Fibroblast of skin of back (primary cell): ENCODE measurements around the gene CFAP107.
A peak's percentile ranks its signal among the peaks of the same experiment; 100 is the strongest.

Experiments used
- DNase-seq: peaks from one replicate; pipeline ENCODE4 v3.0.0-alpha.2; 2013

The CFAP107 gene

GRCh38 chr1:12745126-12745991 lies 641 bp upstream of the CFAP107 start:
- DNase-seq, result peak; percentile 34

GRCh38 chr1:12748778-12749355 lies 2.9 kb downstream of the CFAP107 start:
- DNase-seq, result no peak

DNA sequence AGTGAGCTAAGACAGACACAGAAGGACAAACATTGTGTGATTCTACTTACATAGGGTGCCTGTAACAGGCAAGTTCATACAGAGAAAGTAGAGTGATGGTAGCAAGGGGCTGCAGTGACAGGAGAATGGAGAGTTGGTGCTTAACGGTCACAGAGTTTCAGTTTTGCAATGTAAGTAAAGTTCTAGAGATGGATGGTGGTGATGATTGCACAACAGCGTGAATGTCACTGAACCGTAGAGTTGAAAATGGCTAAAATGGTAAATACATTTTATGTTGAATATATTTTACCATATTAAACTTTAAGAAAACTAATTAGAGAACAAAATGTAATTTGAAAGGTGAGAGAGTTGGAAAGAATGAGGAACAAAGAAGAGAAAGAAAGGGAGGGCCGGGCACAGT lies 8.7 kb downstream of the CFAP107 start:
- no peak for DNase-seq

DNA sequence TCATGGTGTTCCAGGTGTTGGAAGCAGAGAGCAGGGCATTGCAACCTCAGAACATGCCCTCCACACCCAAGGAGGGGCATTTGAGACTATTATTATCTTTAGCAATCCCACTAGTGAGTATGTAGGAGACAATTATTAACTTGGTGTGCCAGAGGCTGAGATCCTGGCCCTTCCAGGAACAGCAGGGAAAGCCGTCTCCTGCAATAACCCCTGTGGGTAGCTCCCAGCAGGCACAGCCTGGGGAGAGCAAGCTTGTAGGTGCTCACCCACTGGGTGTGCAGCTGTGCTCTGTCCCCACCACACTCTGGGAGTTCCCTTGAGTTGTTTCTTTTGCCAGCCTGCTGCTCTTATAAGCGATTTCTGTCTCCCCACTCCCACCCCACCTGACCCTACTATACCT lies 10.3 kb downstream of the CFAP107 start:
- no peak for DNase-seq

DNA sequence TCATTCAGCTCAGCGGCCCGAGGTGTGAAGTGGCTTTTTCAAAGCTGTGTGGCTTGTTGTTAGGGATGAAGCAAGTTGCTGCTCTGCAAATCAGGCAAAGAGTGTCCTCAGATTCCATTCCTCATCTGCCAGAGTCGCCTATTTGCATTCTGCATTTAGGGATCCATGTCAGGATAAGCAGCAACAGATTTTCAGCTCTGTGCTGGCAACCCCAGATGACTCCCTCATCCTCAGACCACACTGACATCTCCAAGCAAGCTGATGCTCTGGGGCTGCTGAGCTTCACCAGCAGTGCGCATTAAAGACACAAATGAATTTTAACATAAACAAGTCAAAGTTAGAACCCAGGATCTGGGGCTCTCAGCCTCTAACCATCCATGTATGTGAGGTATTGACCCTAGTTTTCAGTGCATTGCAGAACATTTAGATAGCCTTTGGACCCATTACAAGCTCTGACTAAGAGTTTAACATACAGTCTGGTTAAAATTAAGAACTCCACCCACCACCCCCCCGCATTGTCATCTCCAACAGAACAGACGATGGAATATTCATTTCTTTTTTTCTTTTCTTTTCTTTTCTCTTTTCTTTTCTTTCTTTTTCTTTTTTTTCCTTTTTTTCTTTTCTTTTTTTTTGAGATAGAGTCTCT lies 10.9 kb downstream of the CFAP107 start:
- no peak for DNase-seq

DNA sequence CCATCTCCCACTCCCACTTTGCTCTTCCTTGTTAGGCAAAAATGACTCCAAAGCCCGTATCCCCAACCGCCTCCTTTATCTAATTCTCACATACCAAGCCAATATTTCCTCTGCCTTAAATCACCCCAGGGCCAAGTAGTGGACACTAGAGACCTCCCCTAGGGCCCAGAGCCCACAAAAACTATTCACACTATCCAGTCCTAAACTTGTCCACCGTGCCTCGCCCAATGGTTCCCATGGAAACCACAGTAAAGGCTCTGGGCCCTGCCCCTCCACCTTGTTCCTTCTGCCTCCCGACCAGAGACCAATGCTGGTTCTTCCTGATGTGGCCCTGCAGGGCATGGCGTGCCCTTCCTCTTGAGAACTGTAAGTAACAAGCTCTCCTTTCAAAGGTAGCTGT lies 11.8 kb downstream of the CFAP107 start:
- no peak for DNase-seq

- DNase-seq, result no peak
Measured at GRCh38 chr1:12760256-12760795, 14.3 kb downstream of the CFAP107 start.

GRCh38 chr1:12761781-12762180 lies 15.8 kb downstream of the CFAP107 start:
- DNase-seq, result no peak

DNA sequence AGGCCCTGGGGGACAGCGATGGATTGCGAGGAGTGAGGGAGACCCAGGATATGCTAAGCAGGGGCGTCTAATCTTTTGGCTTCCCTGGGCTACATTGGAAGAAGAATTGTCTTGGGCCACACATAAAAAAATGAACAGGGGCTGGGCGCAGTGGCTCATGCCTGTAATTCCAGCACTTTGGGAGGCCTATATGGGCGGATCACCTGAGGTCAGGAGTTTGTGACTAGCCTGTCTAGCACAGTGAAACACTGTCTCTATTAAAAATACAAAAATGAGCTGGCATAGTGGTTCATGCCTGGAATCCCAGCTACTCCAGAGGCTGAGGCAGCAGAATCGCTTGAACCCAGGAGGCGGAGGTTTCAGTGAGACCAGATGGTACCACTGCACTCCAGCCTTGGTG lies 16.8 kb downstream of the CFAP107 start:
- no peak for DNase-seq

DNA sequence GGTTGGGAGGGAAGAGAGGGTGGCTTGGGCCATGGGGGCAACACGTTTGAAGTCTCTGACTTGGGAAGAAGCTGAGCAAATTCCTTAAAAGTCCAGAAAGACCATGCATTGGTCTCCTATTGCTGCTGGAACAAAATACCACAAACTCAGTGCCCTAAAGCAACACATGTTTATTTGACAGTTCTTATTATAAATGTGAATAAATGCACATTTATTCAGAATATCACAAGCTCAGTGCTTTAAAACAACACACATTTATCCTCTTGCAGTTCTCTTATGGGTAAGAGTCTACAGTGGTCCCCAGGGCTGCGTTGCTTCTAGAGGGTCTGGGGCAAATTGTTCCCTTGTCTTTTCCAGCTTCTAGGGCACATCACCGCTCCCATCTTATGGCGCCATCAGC lies 17.5 kb downstream of the CFAP107 start:
- DNase-seq, result no peak

DNA sequence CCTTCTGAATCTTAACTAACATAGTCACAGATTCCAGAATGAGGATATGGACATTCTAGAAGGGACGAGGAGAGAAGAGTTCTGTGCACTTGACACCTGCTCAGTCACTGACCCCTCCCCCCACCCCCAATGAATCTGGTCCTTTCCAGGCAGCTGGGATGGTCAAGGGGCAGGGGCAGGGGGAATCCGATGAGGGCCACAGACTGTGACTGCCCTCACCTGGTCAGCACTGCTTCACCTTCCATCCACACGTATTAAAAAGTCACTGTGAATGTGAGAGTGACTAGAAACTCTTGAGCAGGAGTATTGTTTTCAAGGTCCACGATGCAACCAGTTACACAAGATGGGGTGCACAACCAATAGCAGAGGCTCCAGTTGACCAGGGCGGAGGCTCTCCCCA lies 18.0 kb downstream of the CFAP107 start:
- no peak for DNase-seq

- no peak for DNase-seq
Measured at GRCh38 chr1:12769031-12769430, 23.0 kb downstream of the CFAP107 start.

GRCh38 chr1:12769976-12770505 lies 24.0 kb downstream of the CFAP107 start:
- no peak for DNase-seq

DNA sequence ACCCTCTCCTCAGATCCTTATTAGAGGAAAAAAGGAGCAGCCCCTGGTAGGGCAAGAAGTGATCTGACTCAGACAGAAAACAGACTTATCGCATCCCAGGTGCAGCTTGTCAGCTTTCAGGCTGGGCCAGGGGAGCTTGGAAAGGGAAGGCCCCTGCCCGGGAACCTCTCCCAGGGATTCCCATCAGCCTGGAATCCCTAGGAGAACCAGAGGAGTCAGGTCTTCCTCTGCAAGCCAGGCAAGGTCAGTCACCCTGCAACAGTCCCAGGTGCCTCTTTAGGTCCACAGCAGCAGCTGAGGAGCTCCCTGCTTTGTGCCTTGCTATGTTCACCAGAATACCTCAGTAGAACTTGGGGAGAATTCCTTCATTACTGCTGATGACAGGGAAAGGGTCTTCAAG lies 24.6 kb downstream of the CFAP107 start:
- DNase-seq, result no peak

GRCh38 chr1:12771186-12771585 lies 25.2 kb downstream of the CFAP107 start:
- DNase-seq, result no peak

GRCh38 chr1:12772520-12772919 lies 26.5 kb downstream of the CFAP107 start:
- DNase-seq, result no peak

DNA sequence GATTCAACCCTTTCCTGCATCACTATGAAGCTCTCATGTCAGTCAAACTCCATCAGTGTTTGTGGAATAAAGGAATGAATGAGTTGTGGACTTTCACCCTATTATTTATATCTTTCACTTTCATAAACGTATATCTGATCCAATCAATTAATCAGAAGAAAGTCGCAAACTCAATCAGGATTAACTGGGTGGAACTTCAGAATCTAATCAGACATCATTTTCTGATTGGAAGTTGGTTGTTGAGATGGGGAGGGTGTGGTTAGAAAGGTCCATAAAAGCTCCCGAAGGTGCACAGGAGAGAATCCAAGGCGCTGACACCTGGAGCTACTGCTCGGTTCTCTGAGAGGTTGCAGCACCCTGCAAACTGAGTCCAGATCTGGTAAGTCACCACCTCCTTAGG lies 27.4 kb downstream of the CFAP107 start, which contains the start of gene PRAMEF12:
TSS of gene PRAMEF12 (plus strand) at position 301 of the 400 bp plus-strand sequence. CDS start 1,130 bp downstream, outside the sequence.
- no peak for DNase-seq

GRCh38 chr1:12774801-12775345 lies 28.9 kb downstream of the CFAP107 start:
- no peak for DNase-seq

- no peak for DNase-seq
Measured at GRCh38 chr1:12775443-12775842, 29.4 kb downstream of the CFAP107 start.

DNA sequence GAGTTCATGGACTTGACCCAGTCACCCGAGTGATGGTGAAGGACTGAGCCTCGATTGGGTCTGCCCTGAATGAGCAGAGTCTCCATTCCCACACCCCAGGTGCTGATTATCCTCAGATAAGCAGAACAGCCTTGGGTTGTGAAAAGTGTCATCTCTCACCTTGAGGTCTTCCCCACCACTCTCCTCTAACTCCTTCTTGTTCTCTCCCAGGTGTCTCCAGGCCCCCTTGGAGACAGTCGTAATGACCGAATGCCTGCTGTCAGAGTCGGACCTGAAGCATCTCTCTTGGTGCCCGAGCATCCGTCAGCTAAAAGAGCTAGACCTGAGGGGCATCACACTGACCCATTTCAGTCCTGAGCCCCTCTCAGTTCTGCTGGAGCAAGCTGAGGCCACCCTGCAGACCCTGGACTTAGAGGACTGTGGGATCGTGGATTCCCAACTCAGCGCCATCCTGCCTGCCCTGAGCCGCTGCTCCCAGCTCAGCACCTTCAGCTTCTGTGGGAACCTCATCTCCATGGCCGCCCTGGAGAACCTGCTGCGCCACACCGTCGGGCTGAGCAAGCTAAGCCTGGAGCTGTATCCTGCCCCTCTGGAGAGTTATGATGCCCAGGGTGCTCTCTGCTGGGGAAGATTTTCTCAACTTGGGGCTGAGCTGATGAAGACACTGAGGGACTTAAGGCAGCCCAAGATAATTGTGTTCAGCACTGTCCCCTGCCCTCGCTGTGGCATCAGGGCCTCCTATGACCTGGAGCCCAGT lies 31.0 kb downstream of the CFAP107 start:
- DNase-seq, result no peak

- no peak for DNase-seq
Measured at GRCh38 chr1:12778061-12778460, 32.1 kb downstream of the CFAP107 start.

DNA sequence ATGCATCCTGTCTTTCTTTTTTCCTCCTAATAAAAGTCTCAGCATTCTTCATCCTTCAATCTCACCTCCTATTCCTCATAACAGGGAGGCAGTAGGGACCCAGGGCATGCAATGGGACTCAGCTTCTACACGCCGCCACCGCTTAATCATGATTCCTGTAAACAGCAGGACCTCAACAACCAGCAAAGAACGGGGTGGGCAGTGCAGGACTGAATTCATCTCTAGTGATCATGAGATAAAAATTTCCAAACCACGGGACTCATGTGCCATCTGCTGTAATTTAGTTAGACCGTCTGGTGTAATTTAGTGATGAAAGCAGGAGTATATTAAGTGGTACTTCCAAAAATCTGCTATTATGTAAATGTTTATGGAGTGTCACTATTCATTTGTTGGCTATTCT lies 32.9 kb downstream of the CFAP107 start:
- DNase-seq, result no peak
